NCI-H2029 (cell line): ENCODE results near the gene CPSF7.

Experiments used
- DNase-seq: peaks from one replicate; lab custom pipeline; 2025; lab: John Stamatoyannopoulos, UW

The CPSF7 gene

DNA sequence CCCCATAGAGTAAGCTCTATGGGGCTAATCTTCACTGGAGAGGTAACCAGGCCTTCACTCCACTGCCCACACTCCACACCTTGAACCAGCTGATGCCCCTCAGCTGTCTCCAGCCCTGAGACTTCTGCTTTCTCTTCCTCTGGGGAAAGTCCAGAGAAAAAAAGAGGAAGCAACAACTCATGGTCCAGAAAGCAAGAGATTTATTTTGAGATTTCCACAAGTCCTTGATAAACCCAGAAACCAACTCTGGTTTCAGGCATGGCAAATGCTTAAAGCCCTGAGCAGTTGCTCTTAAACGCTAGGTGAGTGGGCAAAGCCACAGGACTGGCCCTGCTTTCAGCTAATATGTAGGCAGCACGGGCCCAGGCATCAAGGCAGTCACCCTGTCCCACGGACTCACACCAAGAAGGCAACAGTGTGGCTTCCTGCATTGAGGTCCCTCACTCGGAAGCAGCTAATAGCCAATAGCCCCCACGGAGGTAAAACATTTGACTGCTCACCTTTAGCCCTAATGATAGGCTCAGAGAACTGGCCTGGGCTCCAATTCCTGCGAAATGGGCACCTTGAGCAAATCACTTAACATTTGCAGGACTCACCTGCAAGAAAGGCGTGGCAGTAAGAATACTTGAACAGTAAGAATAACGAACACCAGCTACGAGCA lies 72.4 kb downstream of the CPSF7 start:
- no peak for DNase-seq

DNA sequence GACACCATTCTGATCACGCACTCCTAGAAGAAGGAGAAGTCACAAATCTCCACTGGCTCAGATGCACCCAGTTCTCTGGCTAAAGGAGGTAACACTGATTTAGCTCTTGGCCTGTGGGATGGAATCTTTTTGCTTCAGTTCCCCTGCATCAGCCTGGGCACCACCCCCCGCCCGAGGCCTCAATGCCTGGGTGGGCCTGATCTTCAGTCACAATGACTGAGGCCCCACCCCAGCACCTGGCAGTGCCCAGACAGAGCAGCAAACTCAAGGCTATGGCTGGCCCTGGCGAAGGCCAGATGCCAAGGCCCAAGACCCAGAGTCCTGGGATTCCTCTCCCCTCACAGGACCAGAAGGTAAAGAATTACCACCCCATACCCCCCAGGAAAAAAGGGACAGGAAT lies 73.1 kb downstream of the CPSF7 start:
- DNase-seq, result no peak

DNA sequence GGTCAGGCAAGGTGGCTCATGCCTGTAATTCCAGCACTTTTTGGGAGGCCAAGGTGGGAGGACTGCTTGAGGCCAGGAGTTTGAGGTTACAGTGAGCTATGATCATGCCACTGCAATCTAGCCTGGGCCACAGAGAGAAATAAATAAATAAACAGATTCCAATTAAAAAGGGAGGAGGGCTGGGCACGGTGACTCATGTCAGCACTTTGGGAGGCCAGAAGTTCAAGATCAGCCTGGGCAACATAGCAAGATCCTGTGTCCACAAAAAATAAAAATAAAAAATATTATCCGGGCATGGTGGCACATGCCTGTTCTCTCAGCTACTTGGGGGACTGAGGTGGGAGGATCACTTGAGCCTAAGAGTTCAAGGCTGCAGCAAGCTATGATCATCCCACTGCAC lies 75.6 kb downstream of the CPSF7 start:
- DNase-seq, result no peak

DNA sequence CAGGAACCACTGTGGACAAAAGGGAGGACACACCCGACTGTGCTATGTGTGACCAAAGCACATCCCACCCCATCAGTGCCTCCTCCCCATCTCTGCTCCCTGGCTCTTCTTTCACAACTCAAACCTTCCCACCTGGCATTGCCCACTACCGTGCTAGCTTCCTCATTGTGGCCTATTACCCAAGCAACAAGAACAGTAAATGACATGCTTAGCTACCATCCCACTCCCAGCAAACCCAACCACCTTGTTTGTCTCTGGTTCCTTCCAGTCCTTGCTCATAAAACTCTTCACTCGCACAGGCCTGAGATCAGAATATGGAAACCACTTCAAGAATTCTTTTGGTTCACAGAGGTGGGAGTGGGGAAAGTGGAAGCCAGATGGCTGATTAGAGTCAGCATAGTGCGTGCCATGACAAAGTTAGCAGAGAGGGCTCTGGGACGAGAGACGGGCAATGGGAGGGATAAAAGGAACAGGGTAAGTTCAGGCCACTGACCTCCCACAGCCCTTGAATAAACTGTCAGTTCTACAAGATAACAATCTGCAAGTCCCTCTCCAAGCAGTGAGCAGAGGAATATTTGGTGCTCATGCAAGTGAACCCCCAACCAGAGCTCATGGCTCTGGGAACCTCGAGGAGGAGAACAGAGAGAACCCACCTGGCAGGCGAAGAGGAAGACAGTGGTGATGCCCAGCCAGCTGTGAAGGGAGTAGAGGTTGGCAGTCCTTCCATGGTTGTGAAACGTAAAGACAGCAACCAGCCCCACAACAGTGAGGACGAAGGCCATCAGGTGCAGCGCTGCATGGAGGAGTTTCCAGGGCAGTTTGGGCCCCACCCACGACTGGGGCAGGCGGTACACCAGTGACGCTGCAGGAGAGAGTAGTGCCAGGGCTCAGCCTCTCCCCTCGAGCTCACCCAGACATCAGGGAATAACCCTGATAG lies 76.4 kb downstream of the CPSF7 start:
- DNase-seq, result no peak
